Left lung (tissue), 10 donors: ENCODE results near the gene MED10. TPM values are rescaled to one million over a fixed set of nuclear protein-coding genes. Genes with fewer than 3 reads are reported as not detected.

Experiments
- ATAC-seq: fragments of 200-7000 bp; cut with Tn5 transposase; one replicate; pipeline ENCODE4 v1.9.1; 2020; ENCODE audit warnings: moderate library complexity
- DNase-seq, 4 donors: peaks; one replicate each; pipeline ENCODE4 v3.0.0-alpha.2; 2013 to 2020
- H3K27ac ChIP-seq, 2 donors: fragments of 200-600 bp; sonication (generic) in 1 of 2; one replicate each; pipeline versions ENCODE4 v1.5.0 to v1.8.0; 2020 to 2021
- H3K27me3 ChIP-seq, 2 donors: fragments of 200-600 bp; sonication (generic) in 1 of 2; one replicate each; pipeline versions ENCODE4 v1.5.0 to v1.8.0; 2020 to 2021
- H3K36me3 ChIP-seq, 2 donors: fragments of 200-600 bp; sonication (generic) in 1 of 2; one replicate each; pipeline versions ENCODE4 v1.5.0 to v1.8.0; 2020 to 2021
- H3K4me1 ChIP-seq, 2 donors: fragments of 200-600 bp; one replicate each; pipeline ENCODE4 v1.8.0; 2021
- H3K4me3 ChIP-seq, 2 donors: fragments of 200-600 bp; sonication (generic) in 1 of 2; one replicate each; pipeline versions ENCODE4 v1.5.0 to v1.8.0; 2020 to 2021; ENCODE audit warnings: mild to moderate bottlenecking in 1 of 2
- H3K9me3 ChIP-seq, 2 donors: fragments of 200-600 bp; sonication (generic) in 1 of 2; one replicate each; pipeline versions ENCODE4 v1.5.0 to v1.8.0; 2020 to 2021
- intact Hi-C, 2 donors: fragments of 100-400 bp; cut with DNase I; formaldehyde crosslinking; loops; one replicate each; pipeline versions ENCODE4 v1.11.2 to v1.14.2; 2022
- polyA plus RNA-seq, 6 donors: library from polyadenylated mRNA; unstranded; fragments of 120-200 nt; gene quantifications; one replicate each; pipeline ENCODE4 v1.2.1, GENCODE V29; 2013; ENCODE audit not compliant: insufficient read length in 6 of 6
- total RNA-seq, 2 donors: library from RNA; stranded (reverse); fragmentation: NEBNext Ultra II Directional; extraction: Animal tissue kit (Norgen Biotek cat#: 25700); gene quantifications; one replicate each; pipeline ENCODE4 v1.2.1, GENCODE V29; 2021
- TF ChIP-seq, protein P1 (sequence below), 2 donors: fragments of 200-600 bp; sonication (generic) in 1 of 2; IDR thresholded peaks; one replicate each; pipeline versions ENCODE4 v1.5.0 to v1.8.0; 2021; ENCODE audit warnings: antibody characterized with exemption in 2 of 2
- donor health status: DM: no; HTN: yes; CAD: no.
- donor health status: DM: no; HTN: no; CAD: no.

The MED10 gene
- total and polyA plus RNA-seq, 8 donors, result 21.4 to 50.6 (median 39.0) TPM

DNA sequence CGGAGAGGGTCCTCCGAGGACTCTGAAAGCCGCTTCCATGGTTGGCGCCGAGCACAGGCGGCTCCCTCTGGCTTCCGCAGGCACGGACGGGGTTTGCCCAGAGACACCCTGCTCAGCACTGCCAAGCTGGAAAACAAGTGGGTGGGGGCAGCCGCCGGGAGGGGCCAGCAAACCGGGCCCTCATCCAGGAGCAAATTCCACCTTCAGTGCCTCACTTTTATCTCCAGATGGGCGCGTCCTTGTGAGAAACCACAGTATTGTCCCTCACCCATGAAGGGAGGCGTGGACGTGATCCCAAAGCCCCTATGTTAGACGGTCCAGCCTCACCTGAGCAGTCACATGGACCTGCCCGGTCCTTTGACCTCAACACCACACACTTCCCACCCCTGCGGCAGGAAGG is 29.0 kb downstream of the MED10 start:
- DNase-seq (no peak), ATAC-seq (no peak)
- Histone ChIP-seq H3K36me3 (no peaks in the 10 kb centered on the region), H3K27ac (no peak overlapping the region), H3K9me3 (no peaks in the 10 kb centered on the region), H3K4me1 (no peaks in the 10 kb centered on the region), H3K27me3 (no peaks in the 10 kb centered on the region), H3K4me3 (no peak overlapping the region)
- TF ChIP-seq, protein P1, sequence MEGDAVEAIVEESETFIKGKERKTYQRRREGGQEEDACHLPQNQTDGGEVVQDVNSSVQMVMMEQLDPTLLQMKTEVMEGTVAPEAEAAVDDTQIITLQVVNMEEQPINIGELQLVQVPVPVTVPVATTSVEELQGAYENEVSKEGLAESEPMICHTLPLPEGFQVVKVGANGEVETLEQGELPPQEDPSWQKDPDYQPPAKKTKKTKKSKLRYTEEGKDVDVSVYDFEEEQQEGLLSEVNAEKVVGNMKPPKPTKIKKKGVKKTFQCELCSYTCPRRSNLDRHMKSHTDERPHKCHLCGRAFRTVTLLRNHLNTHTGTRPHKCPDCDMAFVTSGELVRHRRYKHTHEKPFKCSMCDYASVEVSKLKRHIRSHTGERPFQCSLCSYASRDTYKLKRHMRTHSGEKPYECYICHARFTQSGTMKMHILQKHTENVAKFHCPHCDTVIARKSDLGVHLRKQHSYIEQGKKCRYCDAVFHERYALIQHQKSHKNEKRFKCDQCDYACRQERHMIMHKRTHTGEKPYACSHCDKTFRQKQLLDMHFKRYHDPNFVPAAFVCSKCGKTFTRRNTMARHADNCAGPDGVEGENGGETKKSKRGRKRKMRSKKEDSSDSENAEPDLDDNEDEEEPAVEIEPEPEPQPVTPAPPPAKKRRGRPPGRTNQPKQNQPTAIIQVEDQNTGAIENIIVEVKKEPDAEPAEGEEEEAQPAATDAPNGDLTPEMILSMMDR (IDR thresholded peaks at IDR 0.05), result no peak
- intact Hi-C loops, result no loop called here

GRCh38 chr5:6348476-6349000 is 29.8 kb downstream of the MED10 start:
- no peaks in the 10 kb centered on the region for H3K9me3 ChIP-seq
- no peaks in the 10 kb centered on the region for H3K4me1 ChIP-seq
- no peaks in the 10 kb centered on the region for H3K27me3 ChIP-seq
- no peak overlapping the region for H3K4me3 ChIP-seq
- H3K36me3 ChIP-seq, result no peaks in the 10 kb centered on the region
- TF ChIP-seq, protein P1 (IDR thresholded peaks at IDR 0.05), result no peak
- intact Hi-C loops, result no loop called here
- ATAC-seq (no peak), DNase-seq (no peak)
- H3K27ac ChIP-seq, result no peak overlapping the region

- DNase-seq, result no peak
- no peak for ATAC-seq
- H3K9me3 ChIP-seq, result no peaks in the 10 kb centered on the region
- H3K27me3 ChIP-seq, result no peaks in the 10 kb centered on the region
- intact Hi-C loops, result no loop called here
- no peak overlapping the region for H3K4me3 ChIP-seq
- TF ChIP-seq, protein P1 (IDR thresholded peaks at IDR 0.05), result no peak
- H3K27ac ChIP-seq, result no peak overlapping the region
- H3K4me1 ChIP-seq, result no peaks in the 10 kb centered on the region
- no peaks in the 10 kb centered on the region for H3K36me3 ChIP-seq
Observed at GRCh38 chr5:6347673-6348072, 30.7 kb downstream of the MED10 start.

DNA sequence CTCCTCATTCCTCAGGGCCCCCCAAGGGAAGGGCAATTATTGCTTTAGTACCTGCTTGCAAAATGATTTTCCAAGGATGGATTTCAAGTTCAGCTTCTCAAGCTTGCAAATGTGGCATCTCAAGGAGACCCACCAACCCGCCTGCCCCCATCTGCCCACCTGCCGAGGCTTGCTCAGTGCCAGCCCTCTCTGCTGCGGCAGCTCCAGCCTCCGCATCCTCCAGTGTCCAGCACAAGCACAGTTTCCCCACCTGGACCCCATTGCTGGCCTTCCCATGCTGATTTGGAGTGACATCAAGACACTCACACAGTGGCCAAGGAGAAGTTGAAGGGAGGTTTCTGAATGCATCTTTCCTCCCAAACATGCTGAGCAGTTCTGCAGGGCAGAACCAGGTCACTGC is 31.2 kb downstream of the MED10 start:
- no peaks in the 10 kb centered on the region for H3K27me3 ChIP-seq
- no peaks in the 10 kb centered on the region for H3K36me3 ChIP-seq
- DNase-seq, result no peak
- no peak overlapping the region for H3K4me3 ChIP-seq
- H3K27ac ChIP-seq, result no peak overlapping the region
- H3K4me1 ChIP-seq, result no peaks in the 10 kb centered on the region
- no peaks in the 10 kb centered on the region for H3K9me3 ChIP-seq
- TF ChIP-seq, protein P1 (IDR thresholded peaks at IDR 0.05), result no peak
- intact Hi-C loops, result no loop called here
- ATAC-seq, result no peak

DNA sequence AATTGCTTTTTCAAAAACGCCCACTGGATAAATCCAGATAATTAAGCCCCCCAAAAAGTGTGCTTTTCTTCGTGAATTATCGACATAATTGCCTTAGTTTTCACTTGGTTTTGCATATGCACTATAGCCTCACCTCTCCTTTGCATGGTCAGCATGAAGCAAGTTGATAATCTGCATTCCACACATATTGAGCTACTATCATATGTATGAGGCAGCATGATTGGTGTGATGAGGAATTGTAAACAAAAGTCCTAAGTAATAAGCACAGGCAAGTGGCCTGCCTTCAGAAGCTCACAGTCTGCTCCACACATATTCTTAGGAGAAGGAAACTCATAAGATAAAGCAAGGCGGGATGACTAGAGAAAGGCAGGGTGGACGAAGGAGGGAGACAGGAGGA is 33.8 kb downstream of the MED10 start:
- Histone ChIP-seq H3K4me1 (no peaks in the 10 kb centered on the region), H3K36me3 (no peaks in the 10 kb centered on the region), H3K27ac (no peak overlapping the region), H3K9me3 (no peaks in the 10 kb centered on the region), H3K27me3 (no peaks in the 10 kb centered on the region), H3K4me3 (no peak overlapping the region)
- no peak for ATAC-seq
- intact Hi-C loops, result no loop called here
- DNase-seq, result no peak
- TF ChIP-seq, protein P1 (IDR thresholded peaks at IDR 0.05), result no peak
